GM12891 (cell line): ENCODE data around the gene ZNF768.
"Not testable (repeated sequence)": the region's sequence is repeated elsewhere in the genome, so short reads cannot be mapped to it uniquely, and the experiment has no call there.

Experiments used
- DNase-seq: peaks from one replicate; pipeline ENCODE4 v3.0.0; 2011; ENCODE audit warnings: low spot score; ENCODE audit not compliant: insufficient read length
- FAIRE-seq: peaks from 2 replicates; lab custom pipeline; 2011; peaks lifted over from hg19 to GRCh38; lab: Jason Lieb, UNC
- PAX5 ChIP-seq: IDR thresholded peaks from 2 replicates; pipeline ENCODE4 v1.6.1; 2011; ENCODE audit warnings: low read length, moderate library complexity, mild to moderate bottlenecking; ENCODE audit not compliant: insufficient read depth, severe bottlenecking
- POLR2A ChIP-seq: IDR thresholded peaks from 2 replicates; pipeline ENCODE4 v1.6.1; 2011; ENCODE audit warnings: low read depth, low read length, control low read depth
- POLR2AphosphoS5 ChIP-seq: IDR thresholded peaks from 2 replicates; pipeline ENCODE4 v1.6.1; 2011; ENCODE audit warnings: low read depth, low read length, control low read depth
- POU2F2 ChIP-seq: IDR thresholded peaks from 2 replicates; pipeline ENCODE4 v1.6.1; 2011; ENCODE audit warnings: low read depth, mild to moderate bottlenecking, control low read depth, low read length, moderate library complexity
- SPI1 ChIP-seq: IDR thresholded peaks from 2 replicates; pipeline ENCODE4 v1.6.1; 2011; ENCODE audit warnings: low read depth, low read length, control low read depth
- TAF1 ChIP-seq: IDR thresholded peaks from 2 replicates; pipeline ENCODE4 v1.6.1; 2011; ENCODE audit warnings: low read depth, low read length, control low read depth

The ZNF768 gene

DNA sequence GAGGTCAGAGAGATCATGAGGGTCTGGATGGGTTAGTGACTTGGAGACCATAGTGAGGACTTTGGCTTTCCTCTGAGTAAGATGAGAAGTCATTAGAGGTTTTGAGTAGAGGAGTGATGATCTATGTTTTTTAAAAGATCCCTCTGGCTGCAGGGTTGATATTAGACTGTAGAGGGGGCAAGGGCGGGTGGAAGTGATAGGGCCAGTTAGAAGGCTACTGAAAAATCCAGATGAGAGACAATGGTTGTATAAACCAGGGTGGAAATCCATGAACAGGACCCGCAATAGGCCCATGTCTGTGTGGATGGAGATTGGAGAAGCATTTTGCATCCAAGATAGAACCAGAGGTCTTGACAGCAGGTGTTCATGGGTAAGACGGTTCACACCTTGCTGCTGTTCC, 44.0 kb downstream of the ZNF768 start:
- FAIRE-seq: no peak
- no peak for TF ChIP-seq PAX5
- no peak for TF ChIP-seq TAF1
- DNase-seq: no peak

DNA sequence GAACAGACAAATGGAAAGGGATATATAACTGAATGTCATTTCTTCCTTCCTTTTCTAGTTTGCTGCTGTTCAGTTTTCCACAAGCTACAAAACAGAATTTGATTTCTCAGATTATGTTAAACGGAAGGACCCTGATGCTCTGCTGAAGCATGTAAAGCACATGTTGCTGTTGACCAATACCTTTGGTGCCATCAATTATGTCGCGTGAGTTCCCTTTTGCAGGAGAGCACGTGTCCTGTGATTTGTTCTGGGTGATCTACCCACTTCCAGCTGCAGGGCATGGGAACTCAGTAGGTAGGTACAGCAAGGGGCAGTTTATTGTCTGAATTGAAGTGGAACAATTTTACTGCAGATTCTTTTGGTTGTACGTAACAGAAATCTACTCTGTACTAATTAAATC, 45.0 kb downstream of the ZNF768 start:
- no peak for FAIRE-seq
- no peak for DNase-seq
- no peak for TF ChIP-seq POLR2AphosphoS5

DNA sequence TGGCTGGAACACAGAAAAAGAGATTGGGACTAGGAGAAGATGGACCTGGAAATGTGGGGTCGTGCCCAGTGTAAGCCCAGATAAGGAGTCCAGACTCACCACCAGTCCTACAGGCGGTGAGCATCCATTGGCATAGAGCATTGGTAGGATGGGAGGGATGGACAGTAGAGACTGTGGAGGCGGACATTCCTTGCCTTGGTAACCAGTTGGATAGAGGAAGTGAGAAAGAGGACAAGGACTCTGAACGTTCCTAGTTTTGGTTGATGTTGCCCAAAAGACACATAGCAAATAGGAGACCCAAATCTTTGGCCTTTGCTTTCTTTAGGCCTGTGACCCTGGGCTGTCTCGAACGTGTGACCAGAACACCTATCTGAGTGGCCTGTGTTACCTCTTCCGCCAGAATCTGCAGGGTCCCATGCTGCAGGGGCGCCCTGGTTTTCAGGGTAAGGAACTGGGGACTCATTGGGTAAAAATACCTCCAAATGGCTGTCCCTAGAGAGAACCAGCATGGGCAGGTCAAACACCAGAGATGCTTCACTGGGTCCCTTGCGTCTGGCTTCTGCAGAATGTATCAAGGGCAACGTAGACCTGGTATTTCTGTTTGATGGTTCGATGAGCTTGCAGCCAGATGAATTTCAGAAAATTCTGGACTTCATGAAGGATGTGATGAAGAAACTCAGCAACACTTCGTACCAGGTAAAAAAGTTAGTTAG, 47.4 kb downstream of the ZNF768 start:
- FAIRE-seq: no peak
- TF ChIP-seq SPI1 (peak; percentile 62), POU2F2 (no peak)
- DNase-seq: no peak

DNA sequence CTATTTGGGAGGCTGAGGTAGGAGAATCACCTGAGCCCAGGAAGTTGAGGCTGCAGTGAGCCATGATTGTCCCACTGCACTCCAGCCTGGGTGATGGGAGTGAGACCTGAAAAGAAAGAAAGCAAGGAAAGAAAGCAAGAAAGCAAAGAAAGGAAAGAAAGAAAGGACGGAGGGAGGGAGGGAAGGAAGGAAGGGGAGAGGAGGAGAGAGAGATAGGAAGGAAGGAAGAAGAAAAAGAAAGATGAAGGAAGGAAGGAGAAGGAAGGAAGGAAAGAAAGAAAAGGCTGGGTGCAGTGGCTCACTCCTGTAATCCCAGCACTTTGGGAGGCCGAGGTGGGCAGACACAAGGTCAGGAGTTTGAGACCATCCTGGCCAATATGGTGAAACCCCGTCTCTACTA, 48.6 kb downstream of the ZNF768 start:
- FAIRE-seq, DNase-seq: not testable (repeated sequence)

DNA sequence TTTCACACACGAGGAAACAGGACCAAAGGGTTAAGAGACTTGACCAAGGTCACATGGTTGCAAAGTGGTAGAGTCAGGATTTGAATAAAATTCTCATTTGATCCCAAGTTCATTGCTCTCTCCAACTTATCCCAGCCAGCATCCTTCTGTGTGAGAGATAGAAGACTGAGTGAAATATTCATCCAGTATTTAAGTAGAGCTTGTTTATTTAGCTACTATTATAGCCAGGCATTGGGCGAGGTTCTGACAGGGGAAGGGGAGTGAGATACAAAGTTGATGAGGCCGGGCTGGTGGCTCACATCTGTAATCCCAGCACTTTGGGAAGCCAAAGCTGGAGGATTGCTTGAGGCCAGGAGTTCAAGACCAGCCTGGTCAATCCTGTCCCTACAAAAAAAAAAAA, 49.4 kb downstream of the ZNF768 start:
- FAIRE-seq (peak; percentile 54), DNase-seq (no peak)
- TF ChIP-seq POU2F2 (no peak), POLR2A (no peak), POLR2AphosphoS5 (no peak), PAX5 (no peak), TAF1 (no peak), SPI1 (no peak)

DNA sequence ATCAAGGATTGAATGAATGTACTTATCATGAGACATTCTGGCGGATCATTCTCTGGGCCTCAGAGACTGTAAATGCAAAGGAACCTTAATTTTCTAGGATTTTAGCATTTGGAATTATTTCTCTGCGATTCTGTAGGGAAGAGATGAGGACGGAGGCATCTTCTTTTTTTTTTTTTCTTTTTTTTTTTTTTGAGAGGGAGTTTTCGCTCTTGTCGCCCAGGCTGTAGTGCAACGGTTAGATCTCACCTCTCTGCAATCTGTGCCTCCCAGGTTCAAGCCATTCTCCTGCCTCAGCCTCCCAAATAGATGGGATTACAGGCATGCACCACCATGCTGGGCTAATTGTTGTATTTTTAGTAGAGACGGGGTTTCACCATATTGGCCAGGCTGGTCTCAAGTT, 51.7 kb downstream of the ZNF768 start:
- no peak for TF ChIP-seq POU2F2
- TF ChIP-seq TAF1: no peak
- no peak for TF ChIP-seq POLR2A
- TF ChIP-seq POLR2AphosphoS5: no peak
- no peak for TF ChIP-seq SPI1
- no peak for TF ChIP-seq PAX5
- DNase-seq: no peak
- no peak for FAIRE-seq

DNA sequence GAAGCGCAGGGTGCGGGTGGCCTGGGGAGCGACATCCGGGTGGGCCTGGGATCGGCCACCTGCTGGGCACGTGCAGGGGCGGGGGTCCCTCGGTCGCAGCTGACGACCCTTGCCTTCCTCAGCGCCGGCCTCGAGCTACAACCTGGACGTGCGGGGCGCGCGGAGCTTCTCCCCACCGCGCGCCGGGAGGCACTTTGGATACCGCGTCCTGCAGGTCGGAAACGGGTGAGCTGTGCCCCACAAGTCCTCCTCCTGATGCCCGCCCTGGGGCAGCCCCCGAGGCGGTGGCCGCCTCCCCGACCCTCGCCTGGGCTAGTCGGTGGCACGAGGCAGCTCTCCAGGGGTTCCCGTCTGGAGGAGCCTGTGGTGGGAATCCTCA, 52.3 kb downstream of the ZNF768 start:
- TF ChIP-seq POU2F2 (no peak), POLR2AphosphoS5 (no peak), PAX5 (no peak), POLR2A (no peak), SPI1 (no peak), TAF1 (no peak)
- DNase-seq (no peak), FAIRE-seq (no peak)
